K562 (cell line): ENCODE data around the gene MAP3K14. TPM values are rescaled to one million over a fixed set of nuclear protein-coding genes. Genes with fewer than 3 reads are reported as not detected.

Source experiments
- ARNT ChIP-seq, 2 experiments: fragments of 450-650 bp; IDR thresholded peaks; 2 replicates each; pipeline ENCODE4 v1.6.1; 2016; ENCODE audit warnings: mild to moderate bottlenecking in 1 of 2
- ATF7 ChIP-seq: fragments of 450-650 bp; IDR thresholded peaks from 2 replicates; pipeline ENCODE4 v1.7.1; 2014; ENCODE audit warnings: mild to moderate bottlenecking, moderate library complexity
- BHLHE40 ChIP-seq: IDR thresholded peaks from 2 replicates; pipeline ENCODE4 v1.6.1; 2011; ENCODE audit warnings: low read length, improper control_type of control experiment
- ESRRA ChIP-seq: fragments of 450-650 bp; IDR thresholded peaks from 2 replicates; pipeline ENCODE4 v1.6.1; 2014; ENCODE audit warnings: low read depth, mild to moderate bottlenecking, moderate library complexity, borderline replicate concordance
- FIP1L1 ChIP-seq: fragments of 200-400 bp; formaldehyde crosslinking; IDR thresholded peaks from 2 replicates; pipeline ENCODE4 v1.6.1; 2018; ENCODE audit warnings: mild to moderate bottlenecking, low read depth, low read length; ENCODE audit not compliant: poor library complexity, severe bottlenecking
- FOSL1 ChIP-seq: fragments of 200-800 bp; sonication (Bioruptor generic); conservative IDR thresholded peaks from 2 replicates; pipeline ENCODE4 v1.6.1; 2016; ENCODE audit warnings: missing genetic modification characterization, missing compliant biosample characterization
- GABPB1 ChIP-seq: sonication (generic); formaldehyde crosslinking; IDR thresholded peaks from 2 replicates; pipeline ENCODE4 v1.8.0; 2022; ENCODE audit warnings: mild to moderate bottlenecking, missing genetic modification reagents
- GTF2E2 ChIP-seq: fragments of 200-800 bp; sonication (Bioruptor generic); IDR thresholded peaks from 2 replicates; pipeline ENCODE4 v1.6.1; 2016; ENCODE audit warnings: missing genetic modification characterization, missing compliant biosample characterization
- HMGN3 ChIP-seq: IDR thresholded peaks from 2 replicates; pipeline ENCODE4 v1.6.1; 2011; ENCODE audit warnings: borderline replicate concordance, low read depth, mild to moderate bottlenecking, mixed read lengths, low read length; ENCODE audit not compliant: insufficient read length; ENCODE audit errors: extremely low read depth
- KAT8 ChIP-seq: fragments of 450-650 bp; IDR thresholded peaks from 2 replicates; pipeline ENCODE4 v1.6.1; 2016; ENCODE audit warnings: low read depth, mild to moderate bottlenecking
- LEF1 ChIP-seq: fragments of 450-650 bp; IDR thresholded peaks from 2 replicates; pipeline ENCODE4 v1.6.1; 2016; ENCODE audit warnings: mild to moderate bottlenecking
- MCM2 ChIP-seq: fragments of 450-650 bp; IDR thresholded peaks from 2 replicates; pipeline ENCODE4 v1.6.1; 2017; ENCODE audit warnings: low read depth, mild to moderate bottlenecking
- MTA3 ChIP-seq: fragments of 450-650 bp; formaldehyde crosslinking; IDR thresholded peaks from 2 replicates; pipeline ENCODE4 v1.6.1; 2017; ENCODE audit warnings: mild to moderate bottlenecking, borderline replicate concordance
- MYC ChIP-seq, 2 experiments: fragments of 250-450 bp in 1 of 2; sonication (Bioruptor Pico) in 1 of 2; IDR thresholded peaks; 2 replicates each; pipeline versions ENCODE4 v1.5.1 to v1.6.1; 2012 to 2021; ENCODE audit warnings: low read depth in 2 of 2, borderline replicate concordance in 1 of 2, improper control_type of control experiment in 1 of 2, low read length in 1 of 2, mild to moderate bottlenecking in 1 of 2, moderate library complexity in 1 of 2
- NFIC ChIP-seq: fragments of 450-650 bp; IDR thresholded peaks from 2 replicates; pipeline ENCODE4 v1.6.1; 2017; ENCODE audit warnings: mild to moderate bottlenecking, inconsistent platforms
- RBFOX2 ChIP-seq: fragments of 200-400 bp; formaldehyde crosslinking; IDR thresholded peaks from 2 replicates; pipeline ENCODE4 v1.6.1; 2017; ENCODE audit warnings: low read depth, mild to moderate bottlenecking, low read length, moderate library complexity
- TCF7 ChIP-seq: sonication (generic); IDR thresholded peaks from 2 replicates; pipeline ENCODE4 v1.6.1; 2016; ENCODE audit warnings: antibody characterized with exemption, borderline replicate concordance
- XRCC3 ChIP-seq: fragments of 450-650 bp; IDR thresholded peaks from 2 replicates; pipeline ENCODE4 v1.6.1; 2017; ENCODE audit warnings: mild to moderate bottlenecking, moderate library complexity
- YY1 ChIP-seq, 3 experiments: IDR thresholded peaks; 2 replicates each; pipeline ENCODE4 v1.6.1; 2011; ENCODE audit warnings: low read length in 2 of 3, mild to moderate bottlenecking in 2 of 3, moderate library complexity in 2 of 3, borderline replicate concordance in 1 of 3, control low read depth in 1 of 3, low read depth in 1 of 3; ENCODE audit not compliant: insufficient read depth in 3 of 3, insufficient replicate concordance in 2 of 3, control insufficient read depth in 1 of 3, insufficient read length in 1 of 3; ENCODE audit errors: extremely low read depth in 1 of 3
- ZNF24 ChIP-seq: fragments of 450-650 bp; IDR thresholded peaks from 2 replicates; pipeline ENCODE4 v1.6.1; 2016
- polyA plus RNA-seq, 8 experiments: library from polyadenylated mRNA; depleted of rRNA in 4 of 8; stranded (reverse) in 5 of 8; unstranded in 3 of 8; fragments of >200 nt; fragmentation: Nextera tagmentation in 2 of 8; fragmentation: Illumina TruSeq in 1 of 8; extraction: Ambion mirVana in 2 of 8; extraction: Trizol in 1 of 8; gene quantifications; 2 replicates each; pipeline versions ENCODE4 v1.2.1 to v1.2.3, GENCODE V29; 2011 to 2014; ENCODE audit warnings: inconsistent platforms in 1 of 8, missing spikeins in 1 of 8
- total RNA-seq, 7 experiments: library from RNA; depleted of rRNA in 6 of 7; stranded (reverse); fragments of >200 nt in 6 of 7; fragmentation: Illumina TruSeq in 2 of 7; extraction: Trizol in 2 of 7; gene quantifications; 2 replicates each; pipeline versions ENCODE4 v1.2.1 to v1.2.3, GENCODE V29; 2011 to 2021; ENCODE audit warnings: low replicate concordance in 1 of 7
- TF ChIP-seq, protein P1 (sequence below), 2 experiments: fragments of 150-350 bp in 1 of 2; IDR thresholded peaks; 2 replicates each; pipeline ENCODE4 v1.6.1; 2012 to 2016; ENCODE audit warnings: low read depth in 2 of 2, low read length in 2 of 2, mild to moderate bottlenecking in 1 of 2, moderate library complexity in 1 of 2
- TF ChIP-seq, protein P2 (sequence below): fragments of 450-650 bp; formaldehyde crosslinking; IDR thresholded peaks from 2 replicates; pipeline ENCODE4 v1.4.0; 2022; ENCODE audit warnings: mild to moderate bottlenecking, moderate library complexity

MAP3K14 gene
- total and polyA plus RNA-seq, 9 of the 15 experiments (the other 6 are each of a cell fraction or from before 2014, with no cell fraction given), result 0.45 to 8.7 (median 3.2) TPM

DNA sequence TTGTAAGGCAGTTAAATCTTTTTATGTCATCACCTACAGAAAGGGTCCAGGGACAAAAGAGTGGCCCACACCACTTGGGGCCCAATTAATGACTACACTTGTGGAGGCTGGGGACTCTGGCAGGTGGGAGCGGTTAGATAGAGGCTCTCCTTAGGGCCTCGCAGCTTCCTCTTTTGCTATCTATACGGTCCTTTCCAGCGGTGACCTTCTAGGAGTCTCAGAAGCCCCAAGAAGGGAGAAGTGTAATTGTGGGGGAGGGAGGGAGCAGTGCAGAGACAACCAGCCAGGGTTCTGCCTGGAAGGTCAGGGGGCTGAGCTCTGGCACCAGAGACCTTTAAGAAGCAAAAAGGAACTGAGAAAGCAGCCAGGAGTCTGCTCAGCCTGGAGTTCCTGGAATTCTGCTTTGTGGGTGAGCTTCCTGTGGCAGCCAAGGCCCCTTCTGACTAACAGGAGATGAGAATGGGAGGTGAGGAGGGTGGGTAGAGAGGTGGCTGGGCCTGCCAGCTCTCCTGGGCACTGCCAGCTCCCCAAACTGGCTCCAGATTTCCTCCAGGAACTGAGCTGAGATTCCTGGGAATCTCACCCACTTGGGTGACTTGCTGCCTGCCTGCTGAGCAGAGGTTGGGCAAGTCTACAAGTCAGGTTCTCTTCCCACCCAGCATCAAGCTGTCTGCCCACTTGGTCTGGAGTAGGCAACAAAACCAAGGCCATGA, 16.3 kb upstream of the MAP3K14 start (continued):
- TF ChIP-seq, protein P1, sequence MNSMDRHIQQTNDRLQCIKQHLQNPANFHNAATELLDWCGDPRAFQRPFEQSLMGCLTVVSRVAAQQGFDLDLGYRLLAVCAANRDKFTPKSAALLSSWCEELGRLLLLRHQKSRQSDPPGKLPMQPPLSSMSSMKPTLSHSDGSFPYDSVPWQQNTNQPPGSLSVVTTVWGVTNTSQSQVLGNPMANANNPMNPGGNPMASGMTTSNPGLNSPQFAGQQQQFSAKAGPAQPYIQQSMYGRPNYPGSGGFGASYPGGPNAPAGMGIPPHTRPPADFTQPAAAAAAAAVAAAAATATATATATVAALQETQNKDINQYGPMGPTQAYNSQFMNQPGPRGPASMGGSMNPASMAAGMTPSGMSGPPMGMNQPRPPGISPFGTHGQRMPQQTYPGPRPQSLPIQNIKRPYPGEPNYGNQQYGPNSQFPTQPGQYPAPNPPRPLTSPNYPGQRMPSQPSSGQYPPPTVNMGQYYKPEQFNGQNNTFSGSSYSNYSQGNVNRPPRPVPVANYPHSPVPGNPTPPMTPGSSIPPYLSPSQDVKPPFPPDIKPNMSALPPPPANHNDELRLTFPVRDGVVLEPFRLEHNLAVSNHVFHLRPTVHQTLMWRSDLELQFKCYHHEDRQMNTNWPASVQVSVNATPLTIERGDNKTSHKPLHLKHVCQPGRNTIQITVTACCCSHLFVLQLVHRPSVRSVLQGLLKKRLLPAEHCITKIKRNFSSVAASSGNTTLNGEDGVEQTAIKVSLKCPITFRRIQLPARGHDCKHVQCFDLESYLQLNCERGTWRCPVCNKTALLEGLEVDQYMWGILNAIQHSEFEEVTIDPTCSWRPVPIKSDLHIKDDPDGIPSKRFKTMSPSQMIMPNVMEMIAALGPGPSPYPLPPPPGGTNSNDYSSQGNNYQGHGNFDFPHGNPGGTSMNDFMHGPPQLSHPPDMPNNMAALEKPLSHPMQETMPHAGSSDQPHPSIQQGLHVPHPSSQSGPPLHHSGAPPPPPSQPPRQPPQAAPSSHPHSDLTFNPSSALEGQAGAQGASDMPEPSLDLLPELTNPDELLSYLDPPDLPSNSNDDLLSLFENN (IDR thresholded peaks at IDR 0.05; ENCODE audit: low read depth in 2 of 2, low read length in 2 of 2), result peak in 1 of 2 experiments; percentile 85; a peak in 1 of 4 replicates
- TF ChIP-seq, protein P2, sequence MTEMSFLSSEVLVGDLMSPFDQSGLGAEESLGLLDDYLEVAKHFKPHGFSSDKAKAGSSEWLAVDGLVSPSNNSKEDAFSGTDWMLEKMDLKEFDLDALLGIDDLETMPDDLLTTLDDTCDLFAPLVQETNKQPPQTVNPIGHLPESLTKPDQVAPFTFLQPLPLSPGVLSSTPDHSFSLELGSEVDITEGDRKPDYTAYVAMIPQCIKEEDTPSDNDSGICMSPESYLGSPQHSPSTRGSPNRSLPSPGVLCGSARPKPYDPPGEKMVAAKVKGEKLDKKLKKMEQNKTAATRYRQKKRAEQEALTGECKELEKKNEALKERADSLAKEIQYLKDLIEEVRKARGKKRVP, result no peak
- TF ChIP-seq BHLHE40, result no peak; the same call in 1 of the 2 replicates
- peak; percentile 89 for TF ChIP-seq MTA3
- peak; percentile 11; the same call in 1 of the 2 replicates for TF ChIP-seq ZNF24
- TF ChIP-seq MYC (IDR thresholded peaks at IDR 0.05; ENCODE audit: low read depth, low read length), result peak; percentile 22; the same call in 1 of the 2 replicates
- TF ChIP-seq MYC (CRISPR knock-in tag; IDR thresholded peaks at IDR 0.05; ENCODE audit: borderline replicate concordance, low read depth), result no peak
- TF ChIP-seq NFIC, result peak; percentile 69
- peak; percentile 70 for TF ChIP-seq HMGN3
- peak; percentile 59 for TF ChIP-seq FOSL1 (tag)
- TF ChIP-seq ESRRA, result peak; percentile 96
- TF ChIP-seq GTF2E2, result no peak
- peak; percentile 51; the same call in 1 of the 2 replicates for TF ChIP-seq TCF7
- TF ChIP-seq RBFOX2, result peak; percentile 32; the same call in 1 of the 2 replicates
- peak; percentile 92 for TF ChIP-seq LEF1
- no peak for TF ChIP-seq FIP1L1
- peak in 2 of 3 experiments; percentile 24 to 35 for TF ChIP-seq YY1 (IDR thresholded peaks at IDR 0.05; ENCODE audit: borderline replicate concordance in 1 of 3, control insufficient read depth in 1 of 3, extremely low read depth in 1 of 3, insufficient read depth in 3 of 3, insufficient read length in 1 of 3, insufficient replicate concordance in 2 of 3, low read depth in 1 of 3, low read length in 2 of 3)
- peak in 1 of 2 experiments; percentile 66; a peak in 1 of 4 replicates for TF ChIP-seq ARNT (IDR thresholded peaks at IDR 0.05)
- peak; percentile 82 for TF ChIP-seq ATF7
- no peak for TF ChIP-seq MCM2
- no peak for TF ChIP-seq XRCC3
- TF ChIP-seq GABPB1, result peak; percentile 68; the same call in 1 of the 2 replicates
- TF ChIP-seq KAT8, result no peak
